ENCODE results near the gene BMP10. TPM values are rescaled to one million over a fixed set of nuclear protein-coding genes. Genes with fewer than 3 reads are reported as not detected.

Gene BMP10
- total RNA-seq, 1 donor from 2014 or later, result 0.13 TPM

DNA sequence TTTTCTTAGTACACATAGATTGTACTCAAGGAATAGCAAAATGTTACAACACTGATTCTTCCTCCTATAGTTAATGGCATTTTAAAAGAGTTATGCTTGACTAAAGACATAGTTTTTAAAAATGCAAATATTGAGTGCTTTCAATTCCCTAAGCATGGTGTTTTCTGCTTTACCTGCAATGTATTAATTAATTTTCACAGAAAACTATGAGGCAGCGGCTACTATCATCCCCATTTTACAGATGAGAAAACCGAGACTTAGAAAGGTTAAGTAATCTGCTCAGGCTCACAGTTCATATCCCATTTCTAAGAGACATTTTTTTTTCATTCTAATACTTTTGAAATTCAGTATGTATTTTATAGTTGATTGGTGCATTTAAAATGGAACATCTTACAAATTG lies 38.0 kb downstream of the BMP10 start:
- no peaks in the 10 kb centered on the region for H3K9me3 Mint-ChIP-seq
- H3K27ac Mint-ChIP-seq, result no peak overlapping the region
- H3K4me3 Mint-ChIP-seq, result no peak overlapping the region
- peaks cover 10% of the 10 kb centered on the region for H3K27me3 Mint-ChIP-seq (ENCODE audit: low read depth)
- no peaks in the 10 kb centered on the region for H3K36me3 Mint-ChIP-seq
- TF ChIP-seq, protein P1, sequence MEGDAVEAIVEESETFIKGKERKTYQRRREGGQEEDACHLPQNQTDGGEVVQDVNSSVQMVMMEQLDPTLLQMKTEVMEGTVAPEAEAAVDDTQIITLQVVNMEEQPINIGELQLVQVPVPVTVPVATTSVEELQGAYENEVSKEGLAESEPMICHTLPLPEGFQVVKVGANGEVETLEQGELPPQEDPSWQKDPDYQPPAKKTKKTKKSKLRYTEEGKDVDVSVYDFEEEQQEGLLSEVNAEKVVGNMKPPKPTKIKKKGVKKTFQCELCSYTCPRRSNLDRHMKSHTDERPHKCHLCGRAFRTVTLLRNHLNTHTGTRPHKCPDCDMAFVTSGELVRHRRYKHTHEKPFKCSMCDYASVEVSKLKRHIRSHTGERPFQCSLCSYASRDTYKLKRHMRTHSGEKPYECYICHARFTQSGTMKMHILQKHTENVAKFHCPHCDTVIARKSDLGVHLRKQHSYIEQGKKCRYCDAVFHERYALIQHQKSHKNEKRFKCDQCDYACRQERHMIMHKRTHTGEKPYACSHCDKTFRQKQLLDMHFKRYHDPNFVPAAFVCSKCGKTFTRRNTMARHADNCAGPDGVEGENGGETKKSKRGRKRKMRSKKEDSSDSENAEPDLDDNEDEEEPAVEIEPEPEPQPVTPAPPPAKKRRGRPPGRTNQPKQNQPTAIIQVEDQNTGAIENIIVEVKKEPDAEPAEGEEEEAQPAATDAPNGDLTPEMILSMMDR (IDR thresholded peaks at IDR 0.05; ENCODE audit: unreplicated experiment), result no peak
- DNase-seq (ENCODE audit: low spot score in 2 of 2, unreplicated experiment in 2 of 2), result no peak
- H3K4me1 Mint-ChIP-seq, result peaks cover 19% of the 10 kb centered on the region

DNA sequence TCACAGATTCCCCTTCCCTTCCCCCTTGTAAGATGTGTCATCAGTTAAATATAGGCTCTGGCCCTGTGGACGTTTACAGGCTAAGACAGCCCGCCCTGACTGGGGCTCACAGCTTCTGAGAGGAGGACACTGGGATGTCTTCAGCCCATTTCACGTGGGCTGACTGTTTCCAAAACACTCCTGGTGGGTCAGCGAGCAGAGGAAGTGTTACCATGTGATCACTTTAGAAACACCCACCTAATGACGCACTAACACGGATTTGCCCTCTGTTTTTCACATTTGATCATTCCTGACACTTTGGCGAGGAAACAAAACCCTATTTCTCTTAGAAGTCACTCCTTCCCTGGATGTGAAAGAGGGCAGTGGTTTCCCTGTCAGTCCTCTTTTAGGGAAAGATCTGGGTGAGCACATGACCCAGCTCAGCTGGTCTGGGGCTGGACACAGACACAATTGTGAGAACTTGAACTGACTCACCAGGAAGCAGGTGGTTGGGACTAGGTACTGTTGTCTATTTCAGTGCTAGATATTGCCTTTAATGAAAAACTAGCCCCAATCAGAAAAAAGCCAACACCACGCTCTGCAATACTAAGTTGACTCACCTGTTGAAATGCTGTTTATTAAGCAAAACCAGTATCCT lies 38.8 kb downstream of the BMP10 start:
- Mint-ChIP-seq H3K36me3 (no peaks in the 10 kb centered on the region), H3K4me1 (peaks cover 26% of the 10 kb centered on the region), H3K27me3 (ENCODE audit: low read depth) (peaks cover 10% of the 10 kb centered on the region), H3K27ac (no peak overlapping the region), H3K4me3 (no peak overlapping the region), H3K9me3 (no peaks in the 10 kb centered on the region)
- TF ChIP-seq, protein P1 (IDR thresholded peaks at IDR 0.05; ENCODE audit: unreplicated experiment), result no peak
- DNase-seq (ENCODE audit: low spot score in 2 of 2, unreplicated experiment in 2 of 2), result no peak

DNA sequence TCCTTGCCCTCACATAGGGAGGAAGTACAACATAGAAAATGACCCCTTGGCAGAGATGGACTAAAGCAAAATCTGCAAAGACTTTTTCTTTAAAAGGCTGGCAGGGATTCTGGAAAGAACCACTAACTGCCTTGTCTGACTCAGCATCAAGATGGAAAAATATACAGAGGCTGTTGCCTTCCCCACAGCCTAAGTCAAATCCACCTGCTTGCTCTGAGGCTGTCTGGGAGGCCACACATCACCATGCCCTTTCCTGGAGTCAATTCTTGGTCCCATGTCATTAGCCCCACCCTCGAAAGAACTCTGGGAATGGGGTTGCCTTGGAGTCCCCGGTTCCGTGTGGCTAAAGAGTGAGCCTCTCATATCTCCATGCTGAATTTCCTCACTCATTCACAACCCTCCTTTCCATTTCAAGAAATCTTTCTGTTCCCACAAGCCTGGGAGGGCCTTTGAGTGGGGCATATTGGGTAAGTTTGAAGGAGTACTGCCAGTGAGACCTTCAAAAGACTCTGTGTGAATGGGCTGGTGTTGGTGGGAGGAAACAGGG lies 39.4 kb downstream of the BMP10 start:
- TF ChIP-seq, protein P1 (IDR thresholded peaks at IDR 0.05; ENCODE audit: unreplicated experiment), result no peak
- Mint-ChIP-seq H3K36me3 (no peaks in the 10 kb centered on the region), H3K27me3 (ENCODE audit: low read depth) (peaks cover 10% of the 10 kb centered on the region), H3K27ac (no peak overlapping the region), H3K9me3 (no peaks in the 10 kb centered on the region), H3K4me3 (no peak overlapping the region), H3K4me1 (peaks cover 26% of the 10 kb centered on the region)
- no peak for DNase-seq (ENCODE audit: low spot score in 2 of 2, unreplicated experiment in 2 of 2)

DNA sequence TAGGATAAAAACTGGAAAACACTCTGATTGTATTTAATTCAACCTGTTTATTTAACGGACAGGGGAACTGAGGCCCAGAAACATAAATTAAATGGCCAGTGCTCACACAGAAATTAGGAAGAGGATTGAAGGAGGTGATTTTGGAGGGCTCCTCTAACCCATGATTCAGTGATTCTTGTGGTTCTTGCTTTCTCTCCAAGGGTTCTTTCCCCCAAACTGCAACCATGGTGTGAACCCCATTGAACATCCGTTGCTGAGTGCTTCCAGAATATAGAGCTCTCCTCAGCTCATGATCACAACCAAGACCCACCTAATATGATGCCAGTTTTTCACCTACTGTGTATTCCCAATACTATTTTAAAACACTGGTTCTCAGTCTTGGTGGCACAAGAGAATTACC lies 41.4 kb downstream of the BMP10 start:
- Mint-ChIP-seq H3K4me3 (no peak overlapping the region), H3K27me3 (ENCODE audit: low read depth) (peaks cover 6% of the 10 kb centered on the region), H3K4me1 (peaks cover 26% of the 10 kb centered on the region), H3K36me3 (no peaks in the 10 kb centered on the region), H3K27ac (peak overlapping the region; percentile 94), H3K9me3 (no peaks in the 10 kb centered on the region)
- DNase-seq (ENCODE audit: low spot score in 2 of 2, unreplicated experiment in 2 of 2), result no peak
- TF ChIP-seq, protein P1 (IDR thresholded peaks at IDR 0.05; ENCODE audit: unreplicated experiment), result no peak

- Mint-ChIP-seq H3K4me3 (no peak overlapping the region), H3K9me3 (no peaks in the 10 kb centered on the region), H3K36me3 (no peaks in the 10 kb centered on the region), H3K27ac (peak overlapping the region; percentile 94), H3K4me1 (peaks cover 26% of the 10 kb centered on the region), H3K27me3 (ENCODE audit: low read depth) (peaks cover 6% of the 10 kb centered on the region)
- TF ChIP-seq, protein P1 (IDR thresholded peaks at IDR 0.05; ENCODE audit: unreplicated experiment), result no peak
- DNase-seq (ENCODE audit: low spot score in 2 of 2, unreplicated experiment in 2 of 2), result peak; percentile 85 to 95
These were observed 42.1 kb downstream of the BMP10 start for GRCh38 chr2:68828887-68829708.

All from mesothelial cell of epicardium (in vitro differentiated cells).